ENCODE data around the gene PYGB. TPM values are rescaled to one million over a fixed set of nuclear protein-coding genes. Genes with fewer than 3 reads are reported as not detected.
"Not testable (repeated sequence)": the region's sequence is repeated elsewhere in the genome, so short reads cannot be mapped to it uniquely, and the experiment has no call there.

Gene PYGB
- total and polyA plus RNA-seq, 2 experiments from 2014 or later, result 45.3 to 61.1 TPM

- Histone ChIP-seq H3K79me2 (no peaks in the 10 kb centered on the region), H3K4me3 (no peak overlapping the region), H4K20me1 (ENCODE audit: insufficient read depth, poor library complexity, severe bottlenecking) (no peaks in the 10 kb centered on the region), H3K9me3 (ENCODE audit: low read depth) (no peaks in the 10 kb centered on the region), H3K27me3 (no peaks in the 10 kb centered on the region), H3K4me2 (no peak overlapping the region), H3K36me3 (replicated peaks; ENCODE audit: insufficient read depth, low read depth) (no peaks in the 10 kb centered on the region), H3K27ac (no peak overlapping the region), H2AFZ (no peak overlapping the region), H3K4me1 (ENCODE audit: insufficient read depth) (peaks cover 12% of the 10 kb centered on the region), H3K9me2 (replicated peaks; ENCODE audit: insufficient read depth) (no peaks in the 10 kb centered on the region)
- 91% methylated on average over 19 of the region's 19 CpGs for WGBS (ENCODE audit: low lambda C conversion rate, missing lambda C conversion rate)
- DNase-seq (ENCODE audit: low spot score), result no peak
- TF ChIP-seq EZH2phosphoT487 (IDR thresholded peaks at IDR 0.05; ENCODE audit: low read depth, severe bottlenecking, unreplicated experiment) (no peak), EZH2 (IDR thresholded peaks at IDR 0.05; ENCODE audit: borderline replicate concordance) (no peak), CTCF (IDR thresholded peaks at IDR 0.05; ENCODE audit: poor library complexity) (no peak)
Observed at GRCh38 chr20:25239387-25240370, 8.2 kb upstream of the PYGB start.

GRCh38 chr20:25240851-25241658 is 6.8 kb upstream of the PYGB start:
- WGBS (ENCODE audit: low lambda C conversion rate, missing lambda C conversion rate), result 45% methylated on average over 9 of the region's 9 CpGs
- not testable (repeated sequence) for H3K4me3 ChIP-seq; H3K4me1 ChIP-seq (ENCODE audit: insufficient read depth); DNase-seq (ENCODE audit: low spot score); H3K9me3 ChIP-seq (ENCODE audit: low read depth); H3K4me2 ChIP-seq; H3K36me3 ChIP-seq (replicated peaks; ENCODE audit: insufficient read depth, low read depth); H3K79me2 ChIP-seq; H3K27me3 ChIP-seq; H3K9me2 ChIP-seq (replicated peaks; ENCODE audit: insufficient read depth); H4K20me1 ChIP-seq (ENCODE audit: insufficient read depth, poor library complexity, severe bottlenecking)
- H3K27ac ChIP-seq, result peak overlapping the region; percentile 84
- H2AFZ ChIP-seq, result peak overlapping the region; percentile 4

GRCh38 chr20:25241659-25241955 is 6.3 kb upstream of the PYGB start:
- not testable (repeated sequence) for H3K36me3 ChIP-seq (replicated peaks; ENCODE audit: insufficient read depth, low read depth); H3K79me2 ChIP-seq; H3K4me3 ChIP-seq; H4K20me1 ChIP-seq (ENCODE audit: insufficient read depth, poor library complexity, severe bottlenecking); DNase-seq (ENCODE audit: low spot score); H3K27me3 ChIP-seq; H3K4me2 ChIP-seq; H3K9me2 ChIP-seq (replicated peaks; ENCODE audit: insufficient read depth); H3K9me3 ChIP-seq (ENCODE audit: low read depth); H3K4me1 ChIP-seq (ENCODE audit: insufficient read depth)
- WGBS (ENCODE audit: low lambda C conversion rate, missing lambda C conversion rate), result 17% methylated on average over 4 of the region's 4 CpGs
- Histone ChIP-seq H2AFZ (peak overlapping the region; percentile 4), H3K27ac (peak overlapping the region; percentile 84)

- no peaks in the 10 kb centered on the region for H3K36me3 ChIP-seq (replicated peaks; ENCODE audit: insufficient read depth, low read depth)
- no peaks in the 10 kb centered on the region for H4K20me1 ChIP-seq (ENCODE audit: insufficient read depth, poor library complexity, severe bottlenecking)
- no peaks in the 10 kb centered on the region for H3K79me2 ChIP-seq
- whole genome bisulfite sequencing (ENCODE audit: low lambda C conversion rate, missing lambda C conversion rate), result 83% methylated on average over 10 of the region's 10 CpGs
- H3K4me1 ChIP-seq (ENCODE audit: insufficient read depth), result peaks cover 16% of the 10 kb centered on the region
- H3K4me3 ChIP-seq, result no peak overlapping the region
- H3K9me3 ChIP-seq (ENCODE audit: low read depth), result no peaks in the 10 kb centered on the region
- DNase-seq (ENCODE audit: low spot score), result no peak
- H3K4me2 ChIP-seq, result no peak overlapping the region
- no peaks in the 10 kb centered on the region for H3K9me2 ChIP-seq (replicated peaks; ENCODE audit: insufficient read depth)
- H2AFZ ChIP-seq, result no peak overlapping the region
- no peaks in the 10 kb centered on the region for H3K27me3 ChIP-seq
- TF ChIP-seq EZH2phosphoT487 (IDR thresholded peaks at IDR 0.05; ENCODE audit: low read depth, severe bottlenecking, unreplicated experiment) (no peak), EZH2 (IDR thresholded peaks at IDR 0.05; ENCODE audit: borderline replicate concordance) (no peak)
- H3K27ac ChIP-seq, result peak overlapping the region; percentile 84
Observed at GRCh38 chr20:25242231-25242630, 5.7 kb upstream of the PYGB start.

Measured in hepatocyte (in vitro differentiated cells).